ENCODE data around the gene STK17B. TPM values are rescaled to one million over a fixed set of nuclear protein-coding genes. Genes with fewer than 3 reads are reported as not detected.

STK17B gene
- 15.7 and 15.8 TPM in 2 replicates for total RNA-seq

DNA sequence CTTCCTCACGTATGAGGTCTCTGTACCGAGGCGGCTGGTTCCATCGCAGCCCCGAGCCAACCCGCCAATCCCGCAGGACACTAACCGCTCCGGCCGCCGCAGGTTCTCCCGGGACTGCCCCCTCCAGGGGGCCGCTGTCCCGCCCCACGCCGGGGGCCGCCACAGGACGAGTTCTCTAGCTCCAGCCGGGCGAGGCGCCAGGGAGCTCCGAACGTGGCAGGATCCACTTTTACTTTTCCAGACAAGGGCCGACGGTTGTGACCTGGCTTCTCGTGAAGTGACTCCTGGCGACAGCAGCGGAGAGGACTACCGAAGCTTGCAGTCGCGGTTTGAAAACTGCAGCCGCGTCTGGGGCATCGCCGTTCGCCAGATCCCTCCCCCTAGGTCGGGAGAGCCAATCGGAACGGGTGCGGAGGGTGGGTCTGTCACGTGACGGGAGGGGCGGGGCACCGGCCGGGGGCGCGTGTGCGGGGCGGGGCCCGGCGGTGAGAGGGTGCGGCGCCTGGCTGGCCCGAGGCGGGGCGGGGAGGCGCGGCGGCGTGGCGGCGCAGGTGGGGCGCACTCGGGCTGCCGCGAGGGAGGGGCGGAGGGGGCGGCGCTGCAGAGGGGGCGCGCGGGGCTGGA, at the start of gene STK17B:
STK17B (minus strand) TSS at position 331 of the 624 bp plus-strand sequence. CDS start 8,195 bp downstream, outside the sequence.
- DNase-seq (ENCODE audit: low read depth): peak; percentile 33
- TF ChIP-seq CTCF (conservative IDR thresholded peaks at IDR 0.05; ENCODE audit: low read depth, low read length): peak; percentile 25
- peak within 1 kb of the TSS; percentile 93 for H3K4me3 ChIP-seq (ENCODE audit: low read depth, low read length)

DNA sequence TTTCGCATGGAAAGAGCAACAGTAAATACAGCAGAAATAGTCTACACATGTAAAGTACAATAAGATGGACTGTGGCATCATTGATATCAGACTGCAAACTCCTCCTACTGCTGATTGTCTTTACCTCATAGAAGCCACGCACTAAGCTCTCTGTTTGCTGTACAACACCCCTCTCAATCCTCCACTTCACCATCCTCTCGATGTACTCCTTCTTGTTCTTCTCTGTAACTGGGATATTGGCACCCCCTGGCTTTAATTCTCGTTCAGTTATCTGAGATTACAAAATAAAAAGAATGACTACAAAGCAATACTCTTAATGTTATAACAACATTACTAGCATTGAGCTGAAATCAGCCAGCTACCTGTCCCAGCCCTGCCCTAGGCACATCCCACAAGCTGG, 49.3 kb upstream of the STK17B start:
- DNase-seq (ENCODE audit: low read depth): no peak
- no peak overlapping the region for H3K4me3 ChIP-seq (ENCODE audit: low read depth, low read length)
- TF ChIP-seq CTCF (conservative IDR thresholded peaks at IDR 0.05; ENCODE audit: low read depth, low read length): no peak

DNA sequence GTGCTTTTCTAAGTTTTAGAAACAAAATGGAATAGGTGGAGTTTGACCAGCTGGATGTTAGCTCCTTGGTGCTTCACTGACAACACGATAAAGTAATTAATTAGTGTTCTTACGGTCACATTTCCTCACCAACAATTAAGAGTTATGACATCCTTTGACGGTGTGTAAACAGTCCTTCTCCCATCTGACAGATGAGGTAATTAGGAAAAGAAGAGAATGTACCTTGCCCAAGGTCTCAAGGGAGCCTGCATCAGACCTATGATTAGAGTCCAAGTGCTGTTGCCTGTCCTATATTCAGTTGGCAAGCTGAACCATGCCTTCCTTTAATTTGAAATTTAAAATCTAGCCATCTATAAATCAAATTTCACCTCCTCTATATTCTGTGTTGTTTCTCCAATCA, 48.3 kb upstream of the STK17B start:
- DNase-seq (ENCODE audit: low read depth): no peak
- TF ChIP-seq CTCF (conservative IDR thresholded peaks at IDR 0.05; ENCODE audit: low read depth, low read length): no peak
- no peak overlapping the region for H3K4me3 ChIP-seq (ENCODE audit: low read depth, low read length)

DNA sequence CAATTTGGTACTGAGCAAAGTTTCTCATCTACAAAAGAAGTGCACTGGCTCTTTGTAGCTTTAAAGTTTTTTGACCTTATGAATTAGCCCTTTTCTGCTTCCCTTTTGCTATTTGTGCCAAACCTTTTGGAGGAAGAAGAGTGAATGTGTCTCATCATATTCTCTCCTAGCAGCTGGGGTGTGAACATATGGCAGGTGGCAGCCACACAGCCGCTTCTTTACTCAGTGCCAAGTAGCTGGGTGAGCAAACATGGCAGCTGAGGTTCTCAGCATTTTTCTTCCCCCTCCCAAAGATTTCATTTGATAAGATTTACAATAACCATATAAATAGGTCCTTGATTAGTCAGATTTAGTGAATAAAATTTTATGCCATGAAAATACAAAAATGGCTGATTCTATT, 46.7 kb upstream of the STK17B start:
- no peak overlapping the region for H3K4me3 ChIP-seq (ENCODE audit: low read depth, low read length)
- no peak for TF ChIP-seq CTCF (conservative IDR thresholded peaks at IDR 0.05; ENCODE audit: low read depth, low read length)
- DNase-seq (ENCODE audit: low read depth): no peak

- DNase-seq (ENCODE audit: low read depth): no peak
- no peak overlapping the region for H3K4me3 ChIP-seq (ENCODE audit: low read depth, low read length)
- TF ChIP-seq CTCF (conservative IDR thresholded peaks at IDR 0.05; ENCODE audit: low read depth, low read length): no peak
These were observed 45.7 kb upstream of the STK17B start for GRCh38 chr2:196217116-196217515.

DNA sequence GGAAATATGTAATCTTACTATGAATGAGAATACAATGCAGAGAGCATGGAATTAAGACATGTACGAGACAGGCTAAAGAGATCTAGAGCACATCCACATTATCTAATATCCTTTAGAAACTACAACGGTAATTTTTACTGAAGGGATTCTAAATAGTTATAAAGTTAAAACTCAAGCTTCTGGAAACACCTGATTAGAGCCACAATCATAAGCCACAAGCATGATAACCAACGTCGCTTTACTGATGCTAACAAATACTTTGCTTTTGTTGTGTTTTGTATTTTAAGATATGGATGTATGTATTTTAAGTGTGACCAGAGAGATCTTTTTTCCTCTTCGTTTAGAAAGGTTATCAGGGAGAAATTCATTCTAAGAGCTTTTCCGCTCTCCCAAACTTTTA, 44.0 kb upstream of the STK17B start:
- no peak for DNase-seq (ENCODE audit: low read depth)
- no peak overlapping the region for H3K4me3 ChIP-seq (ENCODE audit: low read depth, low read length)
- no peak for TF ChIP-seq CTCF (conservative IDR thresholded peaks at IDR 0.05; ENCODE audit: low read depth, low read length)

GRCh38 chr2:196214156-196214555, 42.8 kb upstream of the STK17B start:
- no peak for DNase-seq (ENCODE audit: low read depth)
- no peak for TF ChIP-seq CTCF (conservative IDR thresholded peaks at IDR 0.05; ENCODE audit: low read depth, low read length)
- no peak overlapping the region for H3K4me3 ChIP-seq (ENCODE audit: low read depth, low read length)
